Mucosa of stomach (tissue), 1 donor: ENCODE data around the gene CCDC194.

Source experiments
- H3K27me3 ChIP-seq: one replicate; pipeline ENCODE4 v1.7.0; 2013; ENCODE audit warnings: mild to moderate bottlenecking, low read length; ENCODE audit not compliant: control insufficient read depth, insufficient read depth
- H3K36me3 ChIP-seq: one replicate; pipeline ENCODE4 v1.7.0; 2013; ENCODE audit warnings: low read length; ENCODE audit not compliant: control insufficient read depth, insufficient read depth
- H3K4me1 ChIP-seq: one replicate; pipeline ENCODE4 v1.7.0; 2013; ENCODE audit warnings: mild to moderate bottlenecking, low read length; ENCODE audit not compliant: control insufficient read depth, insufficient read depth
- H3K4me3 ChIP-seq: one replicate; pipeline ENCODE4 v1.7.0; 2013; ENCODE audit warnings: low read length
- H3K9ac ChIP-seq: one replicate; pipeline ENCODE4 v1.7.0; 2013; ENCODE audit warnings: mild to moderate bottlenecking, low read length, moderate library complexity
- H3K9me3 ChIP-seq: one replicate; pipeline ENCODE4 v1.7.0; 2013; ENCODE audit warnings: mild to moderate bottlenecking, low read length, moderate library complexity; ENCODE audit not compliant: control insufficient read depth
- donor health status: Pancreatic carcinoma.

Gene CCDC194

DNA sequence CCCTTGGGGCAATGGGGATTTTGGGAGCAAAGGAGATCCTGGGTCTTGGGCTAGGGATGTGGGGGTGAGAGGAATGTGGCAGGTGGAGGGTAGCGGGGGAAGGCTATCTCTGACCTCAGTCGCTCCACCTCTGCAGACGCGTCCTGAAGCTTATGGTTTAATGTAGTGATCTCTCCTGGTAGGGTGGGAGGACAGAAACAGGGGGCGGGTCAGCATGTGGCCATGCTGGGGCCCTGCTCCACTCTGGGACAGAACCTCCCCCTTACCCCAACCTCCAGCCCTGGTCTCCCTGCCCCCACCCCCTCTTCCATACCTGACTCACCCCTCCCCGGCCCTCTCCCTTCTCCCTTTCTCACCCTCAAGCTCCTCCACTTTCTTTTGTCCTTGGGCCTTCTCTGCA is 10.0 kb upstream of the CCDC194 start:
- no peaks in the 10 kb centered on the region for H3K9me3 ChIP-seq
- H3K27me3 ChIP-seq = peaks cover 4% of the 10 kb centered on the region
- no peaks in the 10 kb centered on the region for H3K36me3 ChIP-seq
- no peak overlapping the region for H3K4me3 ChIP-seq
- H3K9ac ChIP-seq = no peak overlapping the region
- H3K4me1 ChIP-seq = peaks cover 13% of the 10 kb centered on the region

DNA sequence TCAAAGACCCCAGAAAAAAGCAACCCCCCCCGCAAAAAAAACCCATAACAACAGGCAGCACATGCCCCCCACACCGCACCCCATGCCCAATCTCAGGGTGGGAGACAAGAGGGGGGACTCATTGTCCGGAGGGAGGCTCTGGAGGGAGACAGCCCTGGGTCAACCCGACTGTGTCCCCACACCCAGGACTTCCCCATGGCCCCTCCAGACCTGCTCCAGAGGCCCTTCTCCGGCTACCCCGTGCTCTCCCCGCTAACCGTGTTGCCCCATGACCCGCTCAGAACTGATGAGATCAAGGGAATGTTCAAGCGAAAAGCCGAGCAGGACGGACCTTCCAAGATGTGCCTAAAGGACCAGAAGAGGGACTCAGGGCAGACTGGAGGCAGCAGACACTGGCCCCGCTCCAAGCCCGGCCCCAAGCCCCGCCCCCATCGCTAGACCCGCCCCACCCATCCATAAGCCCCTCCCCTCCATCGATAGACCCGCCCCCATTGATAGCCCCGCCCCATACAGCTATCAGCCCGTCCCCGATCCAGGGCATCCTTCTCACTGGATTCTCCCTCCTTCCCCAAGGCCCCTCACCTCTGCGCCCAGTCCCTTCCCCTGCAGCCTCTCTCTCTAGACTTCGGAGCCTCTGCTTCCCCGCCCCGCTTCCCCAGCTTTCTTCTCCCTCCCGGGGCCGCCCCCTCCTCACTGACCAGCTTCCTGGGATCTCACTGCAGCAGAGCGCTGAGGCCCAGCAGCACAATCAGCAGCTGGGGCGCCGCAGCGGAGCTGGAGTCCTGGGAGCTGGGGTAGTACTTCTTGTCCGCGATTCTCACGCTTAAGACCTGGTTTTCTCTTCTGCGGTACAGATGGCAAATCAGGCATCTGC is 9.2 kb upstream of the CCDC194 start:
- Histone ChIP-seq H3K9me3 (no peaks in the 10 kb centered on the region), H3K4me1 (peaks cover 13% of the 10 kb centered on the region), H3K9ac (no peak overlapping the region), H3K36me3 (no peaks in the 10 kb centered on the region), H3K27me3 (peaks cover 4% of the 10 kb centered on the region), H3K4me3 (no peak overlapping the region)

- Histone ChIP-seq H3K36me3 (no peaks in the 10 kb centered on the region), H3K4me1 (peaks cover 13% of the 10 kb centered on the region), H3K27me3 (peaks cover 4% of the 10 kb centered on the region)
Measured at GRCh38 chr19:17401628-17402027, 7.6 kb upstream of the CCDC194 start.

DNA sequence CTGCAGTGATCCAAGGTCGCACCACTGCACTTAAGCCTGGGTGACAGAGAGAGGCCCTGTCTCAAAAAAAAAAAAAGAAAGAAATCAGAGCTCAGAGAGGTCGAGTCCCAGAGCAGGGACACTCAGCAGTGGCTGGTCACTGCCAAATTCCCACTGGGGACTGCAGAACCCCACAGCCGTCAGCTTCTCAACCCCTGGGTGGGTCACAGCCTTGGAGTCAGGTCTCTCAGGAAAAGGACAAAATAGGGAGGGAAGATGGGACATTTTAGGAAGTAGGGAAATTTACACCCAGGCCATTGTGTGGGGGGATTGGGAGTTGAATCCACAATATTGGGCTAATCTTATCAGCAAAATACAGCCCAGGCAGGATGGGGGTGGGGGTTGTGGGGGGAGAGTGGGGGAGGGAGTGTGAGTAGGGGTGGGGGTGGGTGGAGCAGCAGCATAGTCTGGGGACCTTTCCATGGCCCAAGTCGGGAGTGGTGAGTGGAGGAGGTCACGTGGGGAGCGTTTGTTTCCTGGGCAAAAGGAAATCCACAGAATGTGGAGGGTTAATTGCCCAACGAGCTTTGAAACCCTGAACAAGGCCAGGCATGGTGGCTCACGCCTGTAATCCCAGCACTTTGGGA is 5.0 kb upstream of the CCDC194 start:
- Histone ChIP-seq H3K9me3 (no peaks in the 10 kb centered on the region), H3K9ac (no peak overlapping the region), H3K4me3 (no peak overlapping the region), H3K36me3 (no peaks in the 10 kb centered on the region), H3K4me1 (peaks cover 4% of the 10 kb centered on the region), H3K27me3 (peaks cover 14% of the 10 kb centered on the region)

More at GRCh38 chr19:17401628-17402027, 7.6 kb upstream of the CCDC194 start:
- H3K4me3 ChIP-seq = no peak overlapping the region
- no peaks in the 10 kb centered on the region for H3K9me3 ChIP-seq
- no peak overlapping the region for H3K9ac ChIP-seq

GRCh38 chr19:17394891-17395415 is 957 bp upstream of the CCDC194 start:
- Histone ChIP-seq H3K27me3 (peaks cover 32% of the 10 kb centered on the region), H3K9ac (no peak overlapping the region)

DNA sequence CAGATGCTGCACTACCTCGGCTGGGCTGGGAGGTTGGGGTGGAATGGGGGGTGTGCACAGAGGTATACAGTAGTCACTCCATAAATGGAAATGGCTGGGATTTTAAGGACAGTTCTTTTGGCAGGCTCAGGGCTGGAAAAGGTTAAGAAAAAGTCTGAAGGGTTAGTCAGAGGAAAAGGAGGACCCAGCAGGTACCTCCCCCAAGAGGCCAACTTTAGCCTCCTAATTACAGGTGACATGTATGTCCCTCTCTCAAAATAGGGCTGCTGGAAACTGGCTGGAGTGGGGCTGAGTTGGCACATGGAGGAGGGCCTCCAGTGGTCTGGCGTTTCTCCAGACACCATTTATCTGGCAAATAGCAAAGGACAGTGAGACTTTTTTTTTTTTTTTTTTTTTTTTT is 994 bp downstream of the CCDC194 start:
- peaks cover 11% of the 10 kb centered on the region for H3K4me1 ChIP-seq
- H3K27me3 ChIP-seq = peaks cover 32% of the 10 kb centered on the region
- H3K9ac ChIP-seq = no peak overlapping the region

More at GRCh38 chr19:17394891-17395415, 957 bp upstream of the CCDC194 start:
- Histone ChIP-seq H3K4me1 (peaks cover 11% of the 10 kb centered on the region), H3K36me3 (no peaks in the 10 kb centered on the region), H3K9me3 (no peaks in the 10 kb centered on the region), H3K4me3 (no peak overlapping the region)

GRCh38 chr19:17391371-17392151 is 2.4 kb downstream of the CCDC194 start:
- Histone ChIP-seq H3K9ac (peak overlapping the region; percentile 24), H3K9me3 (no peaks in the 10 kb centered on the region), H3K4me1 (peaks cover 11% of the 10 kb centered on the region), H3K27me3 (peaks cover 32% of the 10 kb centered on the region), H3K4me3 (peak overlapping the region; percentile 40), H3K36me3 (no peaks in the 10 kb centered on the region)

More for the DNA sequence above, 994 bp downstream of the CCDC194 start:
- H3K36me3 ChIP-seq = no peaks in the 10 kb centered on the region
- H3K4me3 ChIP-seq = no peak overlapping the region
- no peaks in the 10 kb centered on the region for H3K9me3 ChIP-seq

GRCh38 chr19:17390665-17391370 is 3.2 kb downstream of the CCDC194 start:
- H3K4me1 ChIP-seq = peaks cover 11% of the 10 kb centered on the region
- H3K9ac ChIP-seq = no peak overlapping the region
- H3K36me3 ChIP-seq = no peaks in the 10 kb centered on the region
- peaks cover 32% of the 10 kb centered on the region for H3K27me3 ChIP-seq
- no peaks in the 10 kb centered on the region for H3K9me3 ChIP-seq
- peak overlapping the region; percentile 40 for H3K4me3 ChIP-seq

DNA sequence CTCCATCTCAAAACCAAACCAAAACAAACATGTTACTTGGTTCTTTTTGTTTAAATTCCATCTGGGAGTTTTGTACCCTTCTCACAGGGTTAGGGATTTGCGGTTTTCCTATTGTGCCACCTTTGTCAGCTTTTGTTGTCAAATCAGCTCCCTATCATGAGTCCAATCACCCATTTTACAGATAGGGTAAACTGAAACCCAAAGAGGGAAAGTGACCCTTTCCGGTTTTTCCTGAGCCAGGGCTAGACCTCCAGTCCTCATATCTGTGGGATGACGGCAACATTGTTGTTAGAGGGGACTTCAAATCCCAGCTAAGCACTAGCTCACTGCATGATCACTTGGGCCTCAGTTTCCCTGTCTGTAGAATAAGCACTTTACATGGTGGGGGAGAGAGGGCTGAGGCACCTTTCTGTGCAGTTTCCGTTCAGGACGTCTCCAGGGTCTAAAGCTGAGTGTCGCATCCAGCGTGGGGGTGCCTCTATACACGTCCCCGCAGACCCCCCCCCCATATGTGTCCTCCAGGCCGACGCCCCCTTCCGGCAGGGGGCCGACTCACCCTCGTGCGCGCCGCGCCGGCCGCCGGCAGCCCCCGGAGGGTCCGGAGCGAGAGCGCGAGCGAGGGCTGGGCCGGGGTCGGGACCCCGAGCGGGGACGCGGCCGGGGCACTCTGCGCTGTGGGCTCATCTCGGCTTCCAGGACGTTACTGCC is 3.9 kb downstream of the CCDC194 start:
- Histone ChIP-seq H3K36me3 (no peaks in the 10 kb centered on the region), H3K9me3 (no peaks in the 10 kb centered on the region), H3K4me1 (peaks cover 11% of the 10 kb centered on the region), H3K9ac (no peak overlapping the region), H3K4me3 (no peak overlapping the region), H3K27me3 (peaks cover 32% of the 10 kb centered on the region)

DNA sequence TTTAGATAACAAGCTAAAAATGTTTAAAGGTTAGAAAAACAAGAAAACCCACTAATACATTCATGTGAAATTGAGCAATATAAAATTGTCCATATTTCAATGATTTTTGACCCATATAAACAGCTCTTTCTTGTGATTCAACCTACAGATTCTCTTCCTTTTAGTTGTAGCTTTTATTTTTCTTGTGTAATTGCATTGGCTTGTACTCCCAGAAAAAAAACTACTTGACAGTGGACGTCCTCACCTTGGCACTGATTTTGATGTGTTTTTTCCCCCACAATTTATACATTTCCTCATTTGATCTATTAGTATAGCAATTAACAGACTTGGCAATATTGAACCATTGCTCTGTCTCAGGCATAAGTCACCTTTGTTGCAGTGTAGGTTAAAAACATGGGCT is 4.7 kb downstream of the CCDC194 start:
- Histone ChIP-seq H3K4me3 (no peak overlapping the region), H3K4me1 (peaks cover 7% of the 10 kb centered on the region), H3K27me3 (peaks cover 25% of the 10 kb centered on the region), H3K36me3 (no peaks in the 10 kb centered on the region), H3K9ac (no peak overlapping the region), H3K9me3 (no peaks in the 10 kb centered on the region)
